NCI-H345 treated with DMSO at 0.1 percent for 48 hours (cell line): ENCODE measurements around the gene GCN1.

Experiments
- DNase-seq: peaks from one replicate; lab custom pipeline; 2025; ENCODE audit not compliant: unreplicated experiment; lab: John Stamatoyannopoulos, UW

GCN1 gene

DNA sequence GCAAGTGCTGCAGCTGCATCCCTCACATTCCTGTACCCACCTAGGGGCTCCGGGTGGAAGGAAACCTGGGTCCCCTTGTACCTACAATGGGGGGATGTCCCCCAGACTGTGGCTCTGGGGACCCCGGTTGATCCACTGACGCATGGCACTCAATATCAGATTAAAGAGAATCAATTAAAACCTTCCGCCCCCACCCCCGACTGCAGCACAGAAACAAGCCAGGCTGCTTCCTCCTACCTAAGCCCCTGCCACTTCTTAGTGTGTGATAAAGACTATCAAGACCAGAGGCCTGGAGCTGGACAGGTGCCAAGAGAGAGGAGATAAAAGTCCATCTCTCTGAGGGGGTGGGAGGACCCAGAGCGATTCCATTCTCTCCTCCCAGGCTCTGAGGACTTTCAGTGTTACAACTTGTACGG is 34.6 kb upstream of the GCN1 start:
- no peak for DNase-seq

DNA sequence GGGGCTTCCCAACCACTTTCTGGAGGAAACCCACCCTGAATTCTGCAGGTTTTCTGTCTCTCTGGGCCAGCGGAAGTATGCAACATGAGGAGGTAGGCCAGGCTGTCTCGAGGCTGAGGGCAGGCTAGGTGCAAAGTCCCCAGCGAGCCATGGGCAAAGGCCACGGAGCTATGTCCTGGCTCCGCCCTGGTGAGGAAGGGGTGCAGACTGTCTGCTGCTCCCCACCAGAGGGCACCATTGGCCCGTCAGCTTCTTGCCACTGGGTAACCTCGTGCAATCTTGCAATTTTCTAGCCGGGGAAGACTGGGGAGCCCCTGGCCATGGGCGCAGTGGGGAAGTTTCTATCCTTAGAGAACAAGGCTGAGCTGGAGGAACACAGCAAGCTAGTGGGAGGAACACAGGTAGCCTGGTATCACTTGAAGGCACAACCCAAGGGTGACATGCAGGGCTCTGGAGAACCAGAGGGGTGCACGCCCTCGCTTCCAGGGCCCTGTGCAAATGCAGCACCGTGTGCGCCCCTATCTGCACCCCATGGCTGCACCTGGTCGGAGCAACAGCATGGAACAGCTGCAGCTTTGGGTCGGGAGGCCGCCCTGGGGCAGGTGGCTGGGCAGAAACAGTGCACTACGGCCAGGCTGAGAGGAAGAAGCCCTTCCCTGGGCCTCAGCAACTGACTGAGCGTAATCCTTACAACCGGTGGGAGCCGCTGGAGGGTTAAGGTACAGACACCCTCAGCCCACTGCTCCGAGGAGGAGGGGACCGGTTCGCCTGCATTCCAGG is 34.0 kb upstream of the GCN1 start:
- DNase-seq: peak; percentile 44

DNA sequence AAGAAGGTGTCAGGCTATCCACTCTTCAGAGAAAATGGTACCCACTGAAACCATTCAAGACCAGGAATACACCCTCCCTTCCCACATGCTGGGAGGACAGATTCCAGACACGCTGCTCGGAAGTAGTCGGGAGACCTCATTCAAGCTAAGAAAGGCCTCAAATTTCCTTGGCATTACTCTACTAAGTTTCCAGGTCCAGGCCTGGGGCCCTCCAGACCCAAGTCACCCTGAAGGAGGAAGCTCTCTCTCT is 33.5 kb upstream of the GCN1 start:
- no peak for DNase-seq

DNA sequence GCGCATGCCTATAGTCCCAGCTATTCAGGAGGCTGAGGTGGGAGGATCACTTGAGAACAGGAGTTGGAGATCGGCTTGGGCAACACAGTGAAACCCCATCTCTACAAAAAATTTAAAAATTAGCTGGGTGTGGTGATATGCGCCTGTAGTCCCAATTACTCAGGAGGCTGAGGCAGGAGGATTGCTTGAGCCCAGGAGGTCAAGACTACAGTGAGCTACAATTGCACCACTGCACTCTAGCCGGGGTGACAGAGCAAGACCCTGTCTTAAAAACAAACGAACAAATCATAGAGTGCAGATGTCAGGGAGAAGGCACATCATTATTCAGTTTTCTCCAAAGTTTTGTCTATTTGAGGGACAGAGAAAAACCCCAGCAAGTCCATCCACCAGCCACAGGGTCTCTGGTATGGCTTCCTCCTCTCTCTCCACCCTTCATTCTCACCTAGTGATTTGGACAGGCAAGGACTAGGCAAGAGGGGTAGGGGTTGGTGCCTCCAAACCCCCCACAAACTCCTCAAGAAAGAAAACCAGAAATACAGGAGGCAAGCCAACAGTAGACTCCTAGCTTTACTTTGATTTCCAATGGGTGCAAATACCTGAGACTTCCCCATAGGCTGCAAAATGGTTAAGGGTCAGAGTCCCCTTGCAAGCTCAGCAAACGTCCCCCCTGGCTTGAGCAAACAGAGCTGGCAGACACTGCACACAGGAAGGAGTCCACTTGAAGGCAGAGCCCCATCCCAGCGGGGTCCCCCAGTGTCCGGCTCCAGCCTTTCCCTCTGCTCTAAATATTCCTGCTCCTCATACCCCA is 32.9 kb upstream of the GCN1 start:
- DNase-seq: no peak

GRCh38 chr12:120225852-120226640 is 31.5 kb upstream of the GCN1 start:
- no peak for DNase-seq

DNA sequence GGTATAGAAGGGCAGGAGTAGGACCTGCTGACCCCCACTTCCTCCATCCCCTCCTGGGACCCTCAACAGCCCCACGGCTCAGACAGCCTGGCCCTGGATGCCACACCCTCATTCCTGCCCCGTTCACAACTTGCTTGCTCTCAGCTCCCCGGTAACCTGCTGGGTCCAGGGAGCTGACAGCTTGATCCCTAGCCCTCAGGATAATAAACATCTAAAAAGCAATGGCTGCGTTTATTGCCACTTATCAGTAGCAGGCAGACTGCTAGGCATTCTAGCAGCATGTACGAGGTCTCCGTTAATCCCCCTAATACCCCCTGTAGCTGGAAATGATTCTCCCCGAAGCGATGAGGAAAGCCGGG is 30.7 kb upstream of the GCN1 start:
- DNase-seq: no peak

- DNase-seq: peak; percentile 82
Measured at GRCh38 chr12:120224304-120225199, 30.0 kb upstream of the GCN1 start.

GRCh38 chr12:120223458-120224303 is 29.2 kb upstream of the GCN1 start:
- no peak for DNase-seq

DNA sequence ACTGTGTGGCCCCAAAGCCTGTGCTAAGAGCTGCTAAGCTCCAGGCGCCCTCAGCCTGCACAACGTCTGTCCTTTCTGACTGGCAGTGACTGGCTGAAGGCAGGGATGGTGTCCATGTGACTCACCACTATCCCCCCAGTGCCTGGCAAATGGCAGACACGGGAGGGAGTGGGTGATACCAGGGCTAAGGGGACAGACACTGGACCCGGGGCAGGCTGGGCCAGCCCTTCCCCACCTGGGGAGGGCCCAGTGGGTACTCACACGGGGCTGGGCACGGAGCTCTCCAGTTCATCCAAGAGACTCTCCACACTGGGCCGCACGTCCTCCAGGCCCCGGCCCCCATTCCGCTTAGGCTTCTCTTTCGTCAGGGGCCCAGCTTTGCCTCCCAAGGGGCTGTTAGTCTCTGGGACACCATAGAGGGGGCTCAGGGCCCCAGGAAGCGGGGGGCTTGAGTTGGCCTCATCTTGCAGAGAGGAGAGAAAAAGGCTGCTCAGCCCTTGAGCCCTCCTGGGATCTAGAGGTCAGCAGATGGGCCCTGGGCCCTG is 27.8 kb upstream of the GCN1 start:
- DNase-seq: no peak

DNA sequence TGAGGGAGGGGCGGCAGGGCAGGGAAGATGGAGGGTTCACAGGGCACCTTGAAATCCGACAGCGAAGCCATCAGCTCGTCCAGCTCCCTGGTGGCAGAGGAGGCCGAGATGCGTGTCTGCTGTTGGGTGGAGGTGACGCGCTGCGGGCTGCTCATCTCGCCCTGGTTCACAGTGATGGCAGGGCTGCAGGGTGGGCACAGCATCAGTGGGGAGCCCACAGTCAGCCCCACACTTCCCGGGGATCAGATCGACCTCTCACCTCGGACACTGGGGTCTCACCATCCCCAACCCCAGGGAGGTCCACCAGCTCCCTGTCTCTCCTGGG is 27.0 kb upstream of the GCN1 start:
- DNase-seq: no peak

DNA sequence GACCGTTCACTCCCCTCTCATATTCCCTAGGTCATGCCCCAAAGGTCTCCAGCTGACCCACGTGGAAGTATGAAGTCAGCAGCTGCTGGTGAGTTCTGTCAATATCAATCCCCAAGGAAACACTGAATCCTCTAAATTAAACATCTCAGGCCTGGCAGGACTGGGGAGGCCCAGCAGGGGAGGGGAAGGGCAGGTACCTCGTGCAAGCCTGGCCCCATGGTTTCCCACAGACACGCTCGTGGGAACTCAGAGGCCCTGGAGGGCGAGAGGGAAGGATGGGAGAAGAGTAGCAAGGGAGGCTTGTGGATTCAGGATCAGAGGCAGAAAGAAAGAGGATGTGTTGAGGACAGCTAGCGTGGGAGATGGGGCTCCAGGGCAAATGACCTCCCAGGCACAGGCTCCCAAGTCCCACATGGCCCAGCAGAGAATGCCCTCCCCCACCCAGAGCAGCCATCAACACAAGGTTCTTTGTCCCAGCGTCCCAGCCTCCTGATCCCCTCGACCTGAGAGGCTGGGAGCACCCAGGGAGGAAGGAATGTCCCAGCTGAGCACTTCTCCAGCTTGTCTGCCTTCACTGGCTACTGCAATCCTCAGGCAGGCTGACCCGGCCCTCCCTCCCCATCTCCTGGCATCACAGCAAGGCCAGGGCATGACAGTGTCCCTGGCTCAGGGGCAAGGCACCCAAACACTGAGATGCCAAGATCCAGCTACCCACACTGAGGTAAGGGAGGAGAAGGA is 26.5 kb upstream of the GCN1 start:
- no peak for DNase-seq

GRCh38 chr12:120218680-120219606 is 24.4 kb upstream of the GCN1 start:
- no peak for DNase-seq

- DNase-seq: no peak
Measured at GRCh38 chr12:120216742-120217605, 22.5 kb upstream of the GCN1 start.

DNA sequence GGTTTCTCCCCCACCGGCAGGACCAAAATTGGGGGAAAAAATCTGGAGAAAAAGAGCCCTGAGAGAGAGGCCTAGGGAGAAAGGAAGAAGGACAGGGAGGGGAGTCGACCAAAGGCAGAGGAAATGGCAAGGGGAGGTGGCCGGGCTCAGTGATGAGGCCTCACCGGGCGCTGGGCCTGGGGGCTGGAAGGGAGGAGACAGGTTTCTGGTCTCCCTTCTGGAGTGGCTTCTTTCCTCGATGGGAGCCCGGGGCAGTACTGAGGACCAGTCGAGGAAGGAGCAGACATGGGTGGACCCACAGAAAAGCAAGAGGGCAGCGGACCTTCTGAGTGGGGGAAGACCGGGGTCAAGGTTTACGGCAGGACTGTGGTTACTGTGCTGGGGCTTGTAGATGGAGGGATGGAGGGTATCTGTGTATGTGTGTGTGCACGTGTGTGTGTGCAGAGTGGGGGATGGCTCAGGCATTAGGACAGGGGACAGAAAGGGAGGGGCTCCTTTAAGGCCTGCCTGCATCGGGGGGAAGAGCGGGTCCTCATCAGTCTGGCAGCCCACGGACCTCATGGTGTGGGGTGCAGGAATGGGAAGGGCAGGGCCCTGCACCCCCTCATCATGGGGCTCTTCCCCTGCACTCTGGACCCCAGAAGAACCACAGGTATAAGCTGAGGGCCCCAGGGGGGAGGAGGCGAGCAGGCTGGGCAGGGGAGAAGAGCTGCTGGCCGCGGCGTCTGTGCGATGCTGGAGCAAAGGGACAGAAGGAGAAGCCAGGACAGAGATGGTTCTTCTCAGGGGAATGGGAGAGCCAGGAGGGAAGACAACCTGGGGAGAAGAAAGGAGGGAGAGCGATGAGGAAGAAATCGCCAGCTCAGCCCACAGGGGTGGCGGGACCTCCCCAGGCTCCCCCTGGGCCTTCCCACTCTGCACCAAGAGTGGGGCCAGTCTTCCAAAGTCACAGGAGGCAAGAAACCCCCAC is 21.5 kb upstream of the GCN1 start:
- no peak for DNase-seq

DNA sequence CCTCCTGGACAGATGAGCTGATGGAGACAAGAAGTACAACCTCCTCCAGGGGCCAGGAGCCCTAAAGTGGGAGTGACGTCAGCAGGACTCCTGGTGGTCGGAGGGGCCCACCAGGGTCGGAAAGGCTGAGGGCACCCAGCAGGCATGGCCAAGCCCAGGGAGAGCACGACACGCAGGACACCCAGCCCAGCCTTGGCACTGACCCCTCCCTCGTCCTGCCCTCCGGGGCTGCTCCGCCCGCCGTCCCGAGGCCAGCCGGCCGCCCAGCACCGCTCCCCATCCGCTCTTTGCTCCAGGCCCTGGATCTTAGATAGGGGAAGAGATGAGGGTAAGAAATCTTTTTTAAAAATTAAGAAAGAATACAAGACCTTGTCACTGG is 20.8 kb upstream of the GCN1 start:
- no peak for DNase-seq
